ENCODE measurements around the gene SLC20A1.

Gene SLC20A1

GRCh38 chr2:112627060-112628040 lies 18.4 kb upstream of the SLC20A1 start:
- peak overlapping the region; percentile 26 for H3K4me3 ChIP-seq (replicated peaks; ENCODE audit: low read depth, low read length)
- DNase-seq (ENCODE audit: low read depth), result peak; percentile 98
- no peak for TF ChIP-seq CTCF (IDR thresholded peaks at IDR 0.05; ENCODE audit: low read length, missing control alignments)

- no peak for DNase-seq (ENCODE audit: low read depth)
- no peak overlapping the region for H3K4me3 ChIP-seq (replicated peaks; ENCODE audit: low read depth, low read length)
- no peak for TF ChIP-seq CTCF (IDR thresholded peaks at IDR 0.05; ENCODE audit: low read length, missing control alignments)
These were observed 16.5 kb upstream of the SLC20A1 start for GRCh38 chr2:112629224-112629623.

- DNase-seq (ENCODE audit: low read depth), result no peak
- no peak overlapping the region for H3K4me3 ChIP-seq (replicated peaks; ENCODE audit: low read depth, low read length)
These were observed 15.9 kb upstream of the SLC20A1 start for GRCh38 chr2:112629823-112630222.

GRCh38 chr2:112630268-112630667 lies 15.5 kb upstream of the SLC20A1 start:
- TF ChIP-seq CTCF (IDR thresholded peaks at IDR 0.05; ENCODE audit: low read length, missing control alignments), result no peak
- no peak for DNase-seq (ENCODE audit: low read depth)
- H3K4me3 ChIP-seq (replicated peaks; ENCODE audit: low read depth, low read length), result no peak overlapping the region

More at GRCh38 chr2:112629823-112630222, 15.9 kb upstream of the SLC20A1 start:
- no peak for TF ChIP-seq CTCF (IDR thresholded peaks at IDR 0.05; ENCODE audit: low read length, missing control alignments)

GRCh38 chr2:112633708-112634107 lies 12.0 kb upstream of the SLC20A1 start:
- no peak overlapping the region for H3K4me3 ChIP-seq (replicated peaks; ENCODE audit: low read depth, low read length)
- DNase-seq (ENCODE audit: low read depth), result no peak
- TF ChIP-seq CTCF (IDR thresholded peaks at IDR 0.05; ENCODE audit: low read length, missing control alignments), result no peak

- DNase-seq (ENCODE audit: low read depth), result no peak
- no peak for TF ChIP-seq CTCF (IDR thresholded peaks at IDR 0.05; ENCODE audit: low read length, missing control alignments)
- H3K4me3 ChIP-seq (replicated peaks; ENCODE audit: low read depth, low read length), result no peak overlapping the region
These were observed 11.4 kb upstream of the SLC20A1 start for GRCh38 chr2:112634153-112634873.

All from fibroblast of pulmonary artery (primary cell).